ENCODE results near the gene HOXC12.

Gene HOXC12

DNA sequence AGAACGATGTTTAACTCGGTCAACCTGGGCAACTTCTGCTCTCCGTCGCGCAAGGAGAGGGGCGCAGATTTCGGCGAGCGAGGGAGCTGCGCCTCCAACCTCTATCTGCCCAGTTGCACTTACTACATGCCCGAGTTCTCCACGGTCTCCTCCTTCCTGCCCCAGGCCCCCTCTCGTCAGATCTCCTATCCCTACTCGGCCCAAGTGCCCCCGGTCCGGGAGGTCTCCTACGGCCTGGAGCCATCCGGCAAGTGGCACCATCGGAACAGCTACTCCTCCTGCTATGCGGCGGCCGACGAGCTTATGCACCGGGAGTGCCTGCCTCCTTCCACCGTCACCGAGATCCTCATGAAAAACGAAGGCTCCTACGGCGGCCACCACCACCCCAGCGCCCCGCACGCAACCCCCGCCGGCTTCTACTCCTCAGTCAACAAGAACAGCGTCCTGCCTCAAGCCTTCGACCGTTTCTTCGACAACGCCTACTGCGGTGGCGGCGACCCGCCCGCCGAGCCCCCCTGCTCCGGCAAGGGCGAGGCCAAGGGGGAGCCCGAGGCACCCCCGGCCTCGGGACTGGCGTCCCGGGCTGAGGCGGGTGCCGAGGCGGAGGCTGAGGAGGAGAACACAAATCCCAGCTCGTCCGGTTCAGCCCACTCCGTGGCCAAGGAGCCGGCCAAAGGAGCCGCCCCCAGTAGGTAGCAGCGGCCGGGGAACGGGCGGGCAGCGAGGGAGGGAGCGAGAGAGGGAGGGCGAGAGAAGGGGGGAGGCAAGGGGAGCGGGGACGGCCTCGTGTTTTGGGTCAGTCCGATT lies 18.7 kb downstream of the HOXC12 start:
- FAIRE-seq = no peak

DNA sequence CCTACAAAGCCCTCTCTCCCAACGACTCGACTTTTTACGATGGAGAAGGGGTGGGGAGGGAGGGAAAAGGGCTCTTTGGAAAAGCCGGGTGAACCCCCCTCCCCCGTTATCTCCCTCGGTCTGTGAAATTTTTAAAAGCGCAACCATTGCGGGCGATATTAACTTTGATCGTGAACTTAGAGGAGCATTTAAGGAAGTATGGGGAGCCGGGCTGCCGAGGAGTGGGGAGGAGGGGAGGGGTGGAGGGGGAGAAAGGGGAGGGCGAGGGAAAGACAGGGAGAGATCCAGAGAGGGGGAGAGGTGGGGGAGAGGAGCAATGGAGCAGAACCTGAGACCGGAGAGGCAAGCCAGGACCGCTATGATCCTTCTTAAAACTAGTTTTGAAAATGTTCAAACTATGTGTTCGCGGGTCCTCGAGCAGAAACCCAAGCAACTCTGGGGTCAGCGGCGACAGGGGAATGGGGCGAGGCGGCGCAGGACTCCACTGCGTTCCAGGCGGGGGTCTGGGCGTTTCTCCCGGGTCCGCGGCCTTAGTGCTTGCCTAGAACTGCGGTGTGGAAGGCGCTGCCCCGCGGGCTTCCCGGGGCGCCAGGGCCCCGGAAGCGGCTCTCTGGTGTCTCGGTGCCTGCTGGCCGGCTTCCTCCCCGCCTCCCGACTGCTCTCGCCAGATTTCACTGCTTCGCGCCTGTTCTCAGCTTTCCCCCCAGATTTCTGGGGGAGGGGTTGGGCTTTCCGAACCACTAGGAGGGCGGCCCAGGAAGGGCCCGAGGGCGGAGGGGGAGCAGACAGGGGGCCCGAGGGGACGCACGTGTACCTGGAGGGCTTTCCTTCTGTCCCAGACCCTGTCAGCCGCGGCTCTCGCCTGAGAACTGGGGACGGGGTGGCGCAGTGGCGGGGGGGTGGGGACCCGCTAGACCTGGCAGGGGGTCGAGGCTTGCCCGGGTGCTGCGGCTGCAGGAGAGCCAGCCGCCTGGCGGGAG lies 19.7 kb downstream of the HOXC12 start, which contains the start of gene HOTAIR:
TSS of gene HOTAIR (minus strand) at position 871 of the 980 bp plus-strand sequence.
- no peak for FAIRE-seq

DNA sequence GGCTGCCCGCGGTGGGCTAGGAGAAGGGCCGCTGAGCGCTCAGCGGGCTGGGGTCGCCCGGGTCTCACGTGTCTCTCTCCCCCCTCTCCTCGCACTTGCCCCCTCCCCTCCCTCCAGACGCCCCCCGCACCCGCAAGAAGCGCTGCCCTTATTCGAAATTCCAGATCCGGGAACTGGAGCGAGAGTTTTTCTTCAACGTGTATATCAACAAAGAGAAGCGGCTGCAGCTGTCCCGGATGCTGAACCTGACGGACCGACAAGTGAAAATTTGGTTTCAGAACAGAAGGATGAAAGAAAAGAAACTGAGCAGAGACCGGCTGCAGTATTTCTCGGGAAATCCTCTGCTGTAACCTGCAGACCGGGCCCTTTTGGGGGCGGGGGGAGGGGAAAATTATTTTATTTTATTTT lies 20.4 kb downstream of the HOXC12 start:
- FAIRE-seq = no peak

DNA sequence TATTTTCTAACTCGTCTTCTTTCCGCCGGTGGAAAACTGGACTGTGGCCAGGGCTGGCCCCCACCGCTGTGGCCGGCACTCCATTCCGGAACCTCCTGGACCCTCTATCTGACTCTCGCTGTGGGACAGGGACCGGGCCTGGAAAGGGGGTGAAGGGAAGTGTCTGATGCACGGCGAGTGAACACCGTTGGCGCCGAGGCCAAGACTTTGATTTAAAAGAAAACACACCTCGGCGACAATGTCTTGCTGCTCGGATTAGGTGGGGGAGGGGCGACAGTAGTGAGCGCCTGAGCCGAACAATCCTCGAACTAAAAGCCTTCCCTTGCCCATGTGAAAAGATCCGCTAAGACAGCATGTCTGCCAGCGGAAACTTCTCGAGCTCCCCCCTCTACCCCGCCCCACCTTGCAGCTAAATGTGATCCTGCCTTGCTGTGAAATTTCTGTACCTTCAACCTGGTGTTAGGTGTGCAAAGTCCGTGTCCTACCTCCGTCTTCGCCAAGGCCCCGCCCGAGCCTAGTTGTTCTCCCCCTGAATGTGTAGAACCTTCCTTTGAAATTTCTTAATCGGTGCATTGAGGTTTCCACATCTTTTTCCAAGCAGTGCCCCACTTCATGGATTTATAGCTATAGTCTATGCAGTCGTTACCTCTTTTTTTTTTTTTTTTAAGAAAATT lies 20.9 kb downstream of the HOXC12 start:
- FAIRE-seq = no peak

DNA sequence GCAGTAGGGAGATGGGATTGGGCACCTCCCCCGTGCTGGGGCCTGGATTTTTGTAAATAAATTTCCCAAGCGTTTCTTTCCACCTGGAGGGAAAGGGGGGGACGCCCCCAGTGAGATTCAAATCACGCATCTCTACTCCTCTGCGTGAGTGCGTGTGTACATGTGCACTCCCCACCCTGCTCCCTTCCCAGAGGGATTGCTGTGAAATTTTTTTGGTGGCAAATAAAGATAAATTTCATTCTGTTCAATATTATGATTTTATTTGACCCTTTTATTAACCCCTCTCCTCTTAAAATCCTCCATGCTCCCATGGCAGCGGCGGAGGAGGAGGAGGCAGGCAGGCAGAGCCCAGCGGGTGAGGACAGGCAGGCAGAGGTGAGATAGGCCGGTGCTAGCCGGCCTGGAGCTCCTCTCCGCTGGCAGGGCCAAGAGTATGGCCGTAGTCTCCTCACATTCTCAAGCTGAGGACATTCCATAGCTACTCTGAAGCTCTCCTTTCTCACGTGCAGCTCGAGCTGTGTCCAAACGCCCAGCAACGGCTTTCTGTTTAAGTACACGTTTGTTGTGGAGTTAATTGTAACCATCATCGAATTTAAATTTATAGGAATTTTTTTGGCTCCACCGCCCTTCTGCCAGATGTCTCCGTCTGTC lies 21.6 kb downstream of the HOXC12 start:
- FAIRE-seq = no peak

DNA sequence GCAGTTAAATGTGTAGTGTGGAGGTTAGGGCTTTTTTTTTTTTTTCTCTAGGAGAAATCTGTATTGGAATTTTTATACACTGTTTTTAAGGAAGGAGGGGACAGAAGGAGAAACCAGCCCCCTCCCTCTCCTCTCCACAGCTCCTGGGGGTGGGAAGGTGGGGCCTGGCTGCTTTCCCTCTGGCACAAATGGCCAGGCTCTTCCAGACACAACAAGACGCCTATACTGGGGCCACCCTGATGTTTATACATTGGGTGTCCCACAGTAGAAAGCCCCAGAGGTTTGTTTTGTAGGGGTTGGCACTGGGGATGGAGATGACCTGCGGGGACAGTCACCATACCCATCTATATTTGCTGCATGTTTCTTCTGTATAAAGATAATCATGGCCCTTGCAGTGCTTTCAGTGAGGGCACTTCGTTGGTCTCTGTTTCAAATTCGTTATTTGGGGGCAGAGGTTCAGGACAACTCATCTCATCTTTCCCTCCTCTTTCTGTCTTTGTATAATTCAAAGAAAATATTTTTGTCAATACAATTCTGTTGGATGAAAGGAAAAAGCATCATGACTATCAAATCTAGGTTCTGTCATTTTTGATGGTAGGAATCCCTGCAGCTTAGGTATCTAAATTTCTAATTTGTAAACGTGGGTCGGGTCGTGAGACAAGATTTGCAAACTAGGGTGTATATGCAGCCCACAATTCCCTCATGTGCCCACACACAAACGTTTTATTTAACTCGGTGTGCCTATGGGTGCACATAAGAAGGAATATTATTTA lies 22.3 kb downstream of the HOXC12 start:
- FAIRE-seq = no peak

GRCh38 chr12:53977596-53978445 lies 23.1 kb downstream of the HOXC12 start:
- FAIRE-seq = no peak

DNA sequence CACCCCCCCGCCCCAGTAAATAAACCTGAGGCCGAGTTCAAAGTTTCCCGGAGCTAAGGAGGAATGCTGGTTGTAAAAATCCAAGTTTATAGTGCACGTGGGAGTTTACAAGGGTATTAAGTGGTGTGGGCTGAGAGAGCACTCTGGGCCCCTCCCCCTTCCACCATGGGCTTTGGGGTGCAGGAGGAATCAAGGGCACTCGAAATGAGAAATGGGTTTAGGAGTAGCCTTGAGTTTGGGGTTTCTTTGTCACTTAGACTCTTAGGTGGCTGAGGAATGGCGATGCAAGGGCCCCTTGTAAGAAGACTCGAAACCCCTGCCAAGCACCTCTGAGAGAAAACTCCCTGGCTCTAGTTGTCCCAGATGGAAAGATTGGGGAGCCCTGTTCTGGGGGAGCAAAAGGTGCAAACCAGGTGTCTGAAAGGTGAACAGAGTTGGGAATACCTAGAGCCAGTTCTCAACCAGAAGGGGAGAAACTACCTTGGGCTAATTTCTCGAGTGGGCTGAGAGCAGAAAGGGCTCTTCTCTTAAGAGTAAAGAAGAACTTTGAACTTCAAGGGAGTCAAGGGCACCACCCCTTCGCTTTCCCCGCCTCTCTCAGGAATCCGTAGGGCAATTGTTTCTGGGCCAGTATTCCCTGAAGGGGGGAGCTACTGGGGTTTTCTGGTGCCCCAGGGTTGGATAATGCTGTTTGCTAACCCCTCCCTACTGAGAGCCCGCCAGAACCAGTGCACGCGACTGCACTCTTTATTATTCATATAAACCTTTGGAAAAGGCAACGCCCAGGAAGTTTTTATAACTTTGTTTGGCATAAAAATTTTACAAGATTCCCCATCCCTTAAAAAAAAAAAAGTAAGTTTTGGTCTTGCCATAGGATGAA lies 24.0 kb downstream of the HOXC12 start:
- no peak for FAIRE-seq

- FAIRE-seq = no peak
These were observed 25.6 kb downstream of the HOXC12 start for GRCh38 chr12:53980104-53980801.

DNA sequence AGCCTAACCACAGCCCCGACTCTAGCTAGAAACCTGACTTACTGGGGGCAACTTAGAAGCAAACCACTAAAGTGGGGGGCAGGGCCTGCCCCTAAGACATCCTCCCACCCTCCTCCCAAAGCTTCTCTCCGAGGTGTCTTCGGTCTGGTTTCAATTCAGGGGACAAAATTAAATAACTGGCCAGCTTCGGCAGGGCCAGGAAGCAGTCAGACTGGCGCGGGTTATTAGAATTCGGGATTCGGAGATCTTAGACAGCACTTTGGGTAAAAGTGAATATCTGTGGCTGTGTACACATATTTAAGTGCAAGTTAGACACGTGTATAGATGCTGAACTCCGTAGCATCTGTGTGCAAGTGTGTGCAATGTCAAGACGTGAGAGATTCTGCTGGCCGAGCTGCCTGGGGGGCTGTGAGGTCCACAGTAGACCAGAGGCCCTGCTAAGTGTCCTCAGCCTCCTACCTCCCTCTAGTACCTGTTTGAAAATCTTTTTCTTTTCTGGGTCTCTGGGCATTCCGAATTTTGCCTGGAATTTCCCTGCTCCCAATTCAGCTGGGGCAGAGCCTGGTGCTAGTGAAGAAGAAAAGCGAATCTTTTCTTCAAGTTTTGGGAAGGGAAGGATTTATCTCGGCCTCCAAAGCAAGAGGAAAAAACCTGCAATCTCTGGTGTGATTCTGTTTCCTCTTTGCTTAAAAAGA lies 26.2 kb downstream of the HOXC12 start:
- FAIRE-seq = no peak

GRCh38 chr12:53981634-53982565 lies 27.2 kb downstream of the HOXC12 start:
- FAIRE-seq = no peak

DNA sequence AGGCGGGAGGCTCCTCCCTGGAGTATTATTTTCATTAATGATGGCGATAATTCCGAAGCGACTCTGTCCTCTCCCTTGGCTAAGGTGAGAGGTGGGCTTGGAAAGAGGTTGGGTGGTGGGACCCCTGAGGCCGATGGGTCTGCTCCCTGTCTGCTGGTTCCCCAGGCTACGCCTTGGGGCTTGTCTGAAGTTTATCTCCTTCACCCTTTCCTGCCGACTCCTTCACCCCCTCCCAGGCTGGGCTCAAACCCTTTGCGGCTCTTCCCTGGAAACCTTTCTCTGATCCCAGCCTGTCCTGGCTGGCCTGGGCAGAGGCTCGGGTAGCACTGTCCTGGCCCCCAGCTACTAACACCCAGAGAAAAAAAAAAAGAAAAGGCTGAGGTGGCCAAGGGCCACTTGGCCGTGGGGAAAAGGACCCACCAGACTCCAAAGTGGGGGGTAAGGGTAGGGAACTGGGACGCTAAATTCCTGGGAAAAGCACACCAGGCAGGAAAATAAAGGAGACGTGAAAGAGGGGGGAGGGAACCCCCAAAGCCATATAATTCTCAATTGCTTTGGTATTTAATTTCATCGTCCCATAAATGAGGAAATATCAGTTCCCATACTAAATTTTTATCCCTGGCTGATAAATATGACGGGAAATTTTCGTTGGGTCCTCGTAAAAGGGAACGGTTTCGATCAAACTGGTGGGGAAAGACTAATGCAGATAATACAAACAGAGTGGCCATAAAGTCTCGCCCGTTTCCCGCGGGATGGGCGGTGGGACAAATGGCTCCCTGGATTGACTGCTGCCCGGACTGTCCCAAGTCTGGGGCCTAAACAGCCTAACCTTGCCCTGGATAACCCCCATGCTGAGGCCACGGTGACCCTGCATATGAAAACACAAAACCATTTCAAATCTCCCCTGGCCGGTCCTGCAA lies 28.2 kb downstream of the HOXC12 start:
- FAIRE-seq = no peak

- FAIRE-seq = no peak
These were observed 28.9 kb downstream of the HOXC12 start for GRCh38 chr12:53983568-53983949.

DNA sequence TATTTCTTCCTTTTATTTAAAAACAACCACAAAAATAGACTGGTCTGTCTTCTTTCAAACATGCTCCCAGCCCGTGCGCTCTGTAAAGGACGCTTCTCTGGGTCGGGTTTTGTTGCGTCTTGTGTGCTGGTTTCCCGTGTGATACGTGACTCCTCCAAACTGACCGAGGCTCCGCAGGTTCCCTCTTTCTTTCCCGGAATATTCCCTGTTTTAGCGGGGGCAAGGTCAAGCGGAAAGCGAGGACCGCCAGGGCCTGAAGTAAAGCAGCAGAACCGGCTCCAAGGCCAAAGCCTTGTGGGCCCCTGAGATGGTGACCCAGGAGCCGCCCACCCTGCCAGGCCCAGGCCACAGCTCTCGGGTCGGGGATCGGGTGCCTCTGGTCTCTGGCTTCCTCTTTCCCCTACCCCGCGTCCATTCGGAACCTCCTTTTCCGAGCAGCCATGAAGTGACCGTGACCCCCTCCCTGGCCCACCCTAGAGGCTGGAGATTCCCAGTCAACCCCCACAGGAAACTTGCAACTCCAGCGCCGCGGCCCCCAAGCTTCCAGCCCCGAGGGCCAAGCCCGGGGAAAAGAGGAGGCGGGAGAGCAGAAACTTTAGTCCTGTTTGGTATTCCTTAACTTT lies 29.4 kb downstream of the HOXC12 start:
- FAIRE-seq = no peak

- no peak for FAIRE-seq
These were observed 30.4 kb downstream of the HOXC12 start, which contains the start of gene HOXC10 for GRCh38 chr12:53984901-53985691. Gene HOXC10 (plus strand): TSS chr12:53985146. CDS start chr12:53985260, 114 bp downstream.

All from endometrium (tissue), 2 donors.